GM12801 (cell line): ENCODE results near the gene GSK3A.

ENCODE experiments used
- CTCF ChIP-seq: IDR thresholded peaks from one replicate; pipeline ENCODE4 v1.5.1; 2011; ENCODE audit warnings: control low read depth; ENCODE audit not compliant: insufficient read length; ENCODE audit errors: extremely low read depth

Gene GSK3A

DNA sequence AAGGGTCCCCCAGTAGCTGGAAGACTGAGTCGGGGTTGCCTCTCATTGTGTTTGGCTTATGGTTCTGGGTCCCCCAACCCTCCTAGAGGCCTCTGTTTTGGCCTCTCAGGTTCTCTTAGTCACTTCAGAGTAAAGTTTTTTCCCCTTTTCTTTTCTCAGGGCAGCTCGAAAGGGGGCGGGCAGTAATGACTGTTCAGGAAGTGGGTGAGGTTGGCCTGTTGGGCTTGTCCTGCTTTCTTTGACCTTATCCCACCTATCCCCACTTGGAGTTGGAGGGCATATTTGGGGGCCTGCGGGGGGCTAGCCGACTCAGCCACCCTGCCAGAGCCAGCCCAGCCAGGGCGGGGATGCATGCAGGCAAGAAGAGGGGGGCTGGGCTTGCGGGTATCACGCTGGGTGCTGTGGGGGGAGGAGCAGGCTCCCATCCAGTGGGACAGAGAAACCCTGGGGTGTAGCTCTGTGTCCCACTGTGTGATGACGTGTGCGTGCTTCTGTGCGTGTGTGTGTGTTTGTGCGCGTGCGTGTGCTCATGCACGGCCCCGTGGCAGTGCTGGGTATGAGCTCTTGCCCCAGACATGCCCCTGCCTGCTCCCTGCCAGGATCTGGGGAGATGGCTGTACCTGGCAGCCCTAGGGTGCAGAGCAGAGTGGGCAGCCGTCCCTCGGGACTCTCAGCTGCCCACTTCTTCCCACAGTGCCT, 28.1 kb upstream of the GSK3A start:
- TF ChIP-seq CTCF: no peak

DNA sequence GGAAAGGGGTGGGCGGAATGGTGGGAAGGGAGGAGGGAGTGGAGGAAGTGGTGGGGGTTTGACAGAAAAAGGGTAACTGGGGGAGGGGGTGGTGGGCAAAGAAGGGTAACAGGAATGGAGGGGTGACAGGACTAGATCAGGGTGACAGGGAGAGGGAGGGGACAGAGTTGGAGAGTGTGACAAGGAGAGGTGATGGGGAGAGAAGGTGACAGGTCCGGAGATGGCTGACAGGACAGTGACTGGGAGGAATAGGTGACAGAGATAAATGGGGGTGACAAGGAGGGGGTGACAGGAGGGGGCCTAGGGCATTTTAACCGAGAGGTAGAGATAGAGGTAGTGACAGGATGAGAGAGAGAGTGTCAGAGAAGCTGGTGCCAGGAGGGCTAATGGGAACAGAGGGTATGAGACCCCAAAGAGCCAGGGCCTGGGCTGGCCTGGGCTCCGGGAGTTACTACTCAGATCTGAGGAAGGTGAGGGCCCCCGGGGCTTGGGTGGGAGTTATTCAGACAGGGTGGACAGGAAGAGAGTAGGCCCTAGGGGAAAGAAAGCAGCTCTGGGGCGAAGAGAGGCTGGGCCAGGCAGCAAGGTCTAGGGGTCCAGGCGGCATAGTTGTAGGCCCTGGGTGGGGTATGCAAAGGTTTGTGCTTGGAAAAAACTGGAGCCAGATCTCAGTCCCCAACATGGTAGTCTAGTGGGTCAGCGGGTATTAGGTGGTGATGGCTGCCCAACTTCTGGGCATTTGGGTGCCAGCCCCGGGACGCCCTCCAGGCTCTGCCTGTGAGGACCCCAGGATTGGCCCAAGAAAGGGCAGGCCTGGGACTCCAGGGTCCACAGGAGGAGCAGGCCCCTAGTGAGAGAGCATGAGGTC, 27.3 kb upstream of the GSK3A start:
- TF ChIP-seq CTCF: no peak

DNA sequence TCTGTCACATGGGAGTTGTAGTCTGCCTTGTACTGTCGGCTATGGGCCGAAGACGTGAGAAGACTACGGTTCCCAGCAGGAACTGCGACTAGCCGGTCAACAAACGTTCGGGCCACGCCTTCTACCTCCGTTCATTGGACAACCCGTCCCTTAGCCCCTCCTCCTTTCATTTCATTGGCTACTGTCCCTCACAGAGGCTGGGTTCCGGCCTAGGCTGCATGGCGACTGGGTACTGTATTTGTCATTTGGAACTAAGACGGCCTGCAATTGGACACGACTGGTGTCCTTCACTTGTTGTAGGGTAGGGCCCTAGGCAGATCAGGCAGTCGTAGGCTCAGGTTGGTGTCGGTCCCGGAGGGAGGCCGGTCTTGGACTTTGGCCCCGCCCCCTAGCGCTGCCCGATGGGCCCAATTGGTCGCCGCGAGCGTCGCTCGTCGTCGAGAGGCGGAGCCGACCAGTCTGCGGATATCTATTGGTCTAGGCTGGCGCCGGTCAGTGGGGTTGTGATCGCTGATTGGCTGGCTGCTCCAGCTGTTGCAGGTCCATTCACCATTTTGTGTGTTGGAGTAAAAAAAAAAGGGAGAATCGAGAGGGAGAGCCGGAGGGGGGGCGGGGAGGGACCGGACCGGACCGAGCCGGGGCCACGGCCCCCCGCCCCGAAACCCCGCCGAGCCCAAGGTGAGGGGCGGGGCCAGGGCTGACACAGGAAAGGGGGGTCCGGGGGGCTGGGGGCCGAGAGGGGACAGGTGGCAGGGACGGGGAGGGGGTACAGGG, 26.5 kb upstream of the GSK3A start, which contains the start of gene CIC:
Gene CIC (plus strand): TSS at position 549 of the 774 bp plus-strand sequence. CDS start 2,532 bp downstream, outside the sequence.
- TF ChIP-seq CTCF: no peak

- no peak for TF ChIP-seq CTCF
Measured at GRCh38 chr19:42268142-42268703, 25.8 kb upstream of the GSK3A start.

DNA sequence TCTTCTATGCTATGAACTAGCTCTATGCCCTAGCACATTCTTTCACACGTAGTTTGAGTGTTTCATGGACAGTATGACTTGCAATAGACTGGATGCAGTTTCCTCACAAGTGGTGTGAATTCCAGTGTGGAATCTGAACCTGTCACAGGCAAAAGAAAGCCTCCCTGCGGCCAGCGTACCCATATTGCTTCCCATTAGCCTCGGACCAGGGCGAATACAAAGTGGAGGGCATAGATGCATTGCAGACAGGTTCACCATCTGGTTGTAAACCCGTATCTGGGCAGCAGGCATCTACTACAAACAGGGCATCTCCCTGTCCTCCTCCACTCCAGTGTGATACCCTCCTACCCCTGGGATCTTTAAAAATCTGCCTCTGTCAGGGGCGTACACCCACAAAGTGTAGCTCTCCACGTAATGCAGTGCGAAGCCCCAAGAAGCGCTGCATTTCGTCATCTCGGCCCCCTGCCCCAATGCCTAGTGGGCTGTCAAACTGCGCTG, 25.3 kb upstream of the GSK3A start:
- no peak for TF ChIP-seq CTCF

DNA sequence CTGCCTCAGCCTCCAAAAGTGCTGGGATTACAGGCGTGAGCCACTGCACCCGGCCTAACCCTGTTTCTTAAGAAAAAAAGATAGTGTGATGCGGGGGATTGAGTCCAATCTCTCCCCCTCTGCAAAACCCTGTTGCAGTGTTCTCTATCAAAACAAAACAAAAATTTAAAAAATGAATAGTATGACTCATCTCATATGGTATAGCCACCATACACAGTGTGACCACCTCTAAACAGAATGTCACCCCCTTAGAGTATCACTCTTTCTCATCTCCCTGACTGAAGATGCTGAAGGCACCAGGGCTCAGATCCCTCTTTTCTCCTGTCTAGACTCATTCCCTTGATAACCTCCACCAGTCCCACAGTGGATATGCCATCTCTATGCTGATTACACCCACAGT, 19.4 kb upstream of the GSK3A start:
- no peak for TF ChIP-seq CTCF
